GM12875 (cell line): ENCODE data around the gene RAB6A.

Experiments used
- H3K4me3 ChIP-seq: one replicate; pipeline ENCODE4 v1.5.1; 2011; ENCODE audit warnings: low read depth, low read length, control low read depth
- CTCF ChIP-seq: IDR thresholded peaks from 2 replicates; pipeline ENCODE4 v1.5.1; 2011; ENCODE audit warnings: low read depth, mild to moderate bottlenecking, control low read depth, inconsistent platforms, low read length, moderate library complexity, borderline replicate concordance; ENCODE audit not compliant: insufficient read depth

The RAB6A gene

DNA sequence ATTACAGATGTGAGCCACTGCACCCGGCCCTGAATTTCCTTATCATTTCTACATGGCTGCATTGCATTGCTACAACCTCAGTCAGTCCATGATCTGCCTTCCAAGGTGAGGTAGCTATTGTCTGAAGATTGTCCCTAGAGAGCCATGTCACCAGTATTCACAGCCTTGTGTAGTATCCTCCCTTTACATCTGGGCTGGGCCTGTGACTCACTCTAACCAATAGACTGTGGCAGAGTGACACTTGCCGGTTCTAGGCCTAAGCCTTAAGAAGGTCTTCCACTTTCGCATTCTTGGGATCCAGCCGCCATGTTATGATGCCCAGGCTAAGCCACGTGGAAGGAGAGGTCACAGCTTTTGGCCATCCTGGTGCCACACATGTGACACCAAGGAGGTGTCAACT is 124.6 kb downstream of the RAB6A start:
- no peak for TF ChIP-seq CTCF
- no peak overlapping the region for H3K4me3 ChIP-seq

GRCh38 chr11:73635721-73636120 is 125.2 kb downstream of the RAB6A start:
- TF ChIP-seq CTCF: no peak
- H3K4me3 ChIP-seq: no peak overlapping the region

GRCh38 chr11:73633999-73634398 is 126.9 kb downstream of the RAB6A start:
- no peak for TF ChIP-seq CTCF
- no peak overlapping the region for H3K4me3 ChIP-seq

DNA sequence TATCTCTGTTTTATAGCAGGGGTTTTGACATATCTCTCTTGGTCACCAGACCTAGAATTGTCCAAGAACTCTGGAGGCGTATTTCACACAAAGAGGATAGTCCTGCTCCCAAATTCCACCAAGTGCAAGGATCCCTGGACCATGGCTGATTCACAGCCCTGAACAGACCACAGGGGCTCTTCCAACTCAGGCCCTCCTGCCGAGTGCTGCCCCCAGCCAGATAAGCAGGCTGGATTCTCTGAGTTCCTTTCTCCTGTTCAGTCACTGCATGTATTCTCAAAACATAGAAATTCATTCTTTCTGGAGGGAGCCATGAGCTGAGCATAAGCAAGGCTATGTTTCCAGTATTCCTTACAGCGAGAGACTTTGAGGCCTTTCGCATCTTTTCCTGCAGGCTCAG is 127.9 kb downstream of the RAB6A start:
- no peak for TF ChIP-seq CTCF
- no peak overlapping the region for H3K4me3 ChIP-seq

- TF ChIP-seq CTCF: no peak
Measured at GRCh38 chr11:73629907-73630306, 131.0 kb downstream of the RAB6A start.

GRCh38 chr11:73625696-73626318 is 135.1 kb downstream of the RAB6A start:
- no peak overlapping the region for H3K4me3 ChIP-seq
- TF ChIP-seq CTCF: peak; percentile 85

More at GRCh38 chr11:73629907-73630306, 131.0 kb downstream of the RAB6A start:
- no peak overlapping the region for H3K4me3 ChIP-seq
